Measurements from ENCODE around the gene EXD3.
A peak's percentile ranks its signal among the peaks of the same experiment; 100 is the strongest.
"Not testable (repeated sequence)": the region's sequence is repeated elsewhere in the genome, so short reads cannot be mapped to it uniquely, and the experiment has no call there.

Gene EXD3, protein sequence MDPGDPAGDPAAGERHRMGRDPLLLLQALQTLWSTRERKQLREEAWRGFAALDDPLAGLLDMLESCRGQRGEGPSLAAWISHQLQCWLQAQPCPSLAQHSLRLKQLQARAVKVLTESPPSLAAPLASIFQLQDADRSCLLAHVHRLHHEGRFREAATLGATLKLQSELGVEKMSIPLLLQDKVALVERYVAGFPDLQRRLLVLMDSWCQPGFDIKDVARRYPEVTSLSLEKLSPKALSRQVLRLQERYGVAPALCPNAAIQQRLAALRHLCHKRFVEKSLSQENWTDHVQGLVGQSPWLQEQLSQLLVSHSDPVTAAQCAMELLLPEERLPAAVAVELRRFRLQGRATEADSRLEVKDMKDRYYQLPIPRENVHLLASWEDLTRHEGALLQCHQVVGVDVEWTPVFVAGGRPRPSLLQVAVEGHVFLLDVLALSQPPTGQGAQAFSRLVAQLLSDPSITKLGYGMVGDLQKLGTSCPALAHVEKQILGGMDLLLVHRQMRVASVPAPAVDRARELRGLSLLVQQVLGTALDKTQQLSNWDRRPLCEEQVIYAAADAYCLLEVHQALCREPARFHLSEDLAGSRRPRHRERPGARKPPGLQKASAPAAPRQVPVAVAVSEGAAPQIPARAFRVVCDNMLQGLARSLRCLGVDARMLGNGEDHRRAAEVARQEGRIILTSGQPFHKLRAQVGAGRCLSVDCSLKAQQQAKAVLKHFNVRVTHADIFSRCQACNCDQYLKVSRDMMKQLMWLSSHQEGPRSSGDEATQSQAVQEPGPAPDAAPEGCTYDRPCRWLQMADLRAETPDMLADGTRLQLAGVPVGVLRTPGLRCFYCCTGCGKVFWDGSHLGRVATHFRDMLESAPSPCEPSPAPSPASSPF

DNA sequence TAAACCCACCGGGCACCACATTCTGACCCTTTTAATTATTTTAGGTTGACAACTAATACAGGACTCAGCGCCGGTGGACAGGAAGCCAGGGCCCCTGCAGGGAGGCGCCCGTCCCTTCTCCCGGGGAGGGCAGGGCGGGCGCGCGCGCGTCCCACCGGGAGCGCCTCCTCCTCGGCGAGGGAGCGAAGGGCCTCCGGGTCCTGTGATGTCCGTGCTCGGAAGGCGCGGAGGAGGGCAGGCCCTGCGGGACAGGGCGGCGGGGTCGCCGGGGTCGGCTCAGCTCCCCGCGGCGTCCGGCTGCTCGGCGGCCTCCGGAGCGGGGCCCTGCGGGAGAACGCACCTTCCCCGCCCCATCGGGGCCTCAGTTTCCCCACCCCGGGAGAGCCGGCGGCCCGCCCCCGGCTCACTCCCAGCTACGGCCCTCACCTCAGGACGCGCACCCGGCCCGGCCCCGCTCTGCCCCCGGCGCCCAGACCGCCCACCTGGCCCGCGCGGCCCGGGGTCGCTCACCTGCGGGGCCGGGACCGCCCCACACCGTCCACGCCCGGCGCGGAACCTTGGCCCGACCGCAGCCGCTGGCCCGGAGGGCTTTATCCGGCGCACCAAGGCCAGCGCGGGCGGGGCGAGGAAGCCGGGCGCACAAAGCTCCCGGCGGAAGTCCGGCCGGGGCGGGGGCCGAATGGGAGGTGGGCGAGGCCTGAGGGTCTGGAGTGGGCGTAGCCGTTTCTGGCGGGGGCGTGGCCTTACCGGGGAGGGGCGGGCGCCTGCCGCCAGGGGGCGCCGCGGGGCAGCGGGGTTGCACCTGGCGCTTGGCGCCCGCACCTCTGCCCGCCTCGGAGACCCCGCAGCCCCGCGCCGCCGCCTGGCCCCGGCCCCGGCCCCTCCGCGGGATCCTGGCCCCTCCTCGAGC lies at the start of gene EXD3, which contains the start of gene NOXA1:
Gene EXD3 (minus strand): TSS at position 559 of the 910 bp plus-strand sequence. CDS start 27,805 bp downstream, outside the sequence.
Gene NOXA1 (plus strand): TSS at position 790 of the 910 bp plus-strand sequence. CDS start 137 bp downstream, outside the sequence.
- peak; percentile 75 to 80 for DNase-seq (ENCODE audit: low read depth in 2 of 2)

DNA sequence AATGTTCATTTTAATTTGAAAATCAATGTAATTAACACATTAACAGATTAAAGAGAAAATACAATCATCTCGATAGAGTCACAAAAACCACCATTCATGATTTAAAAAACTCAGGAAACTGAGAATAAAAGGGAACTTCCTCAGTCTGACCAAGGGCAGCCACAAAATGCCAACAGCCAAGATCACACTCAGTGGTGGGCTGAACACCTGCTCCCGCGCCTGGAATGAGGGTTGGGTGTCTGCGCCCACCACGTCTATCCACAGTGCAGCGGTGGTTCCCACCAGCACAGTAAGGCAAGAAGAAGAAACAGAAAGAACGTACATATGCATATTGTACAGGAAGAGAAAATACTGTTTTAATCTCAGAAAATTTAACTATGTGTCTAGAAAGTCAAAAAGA lies 47.8 kb upstream of the EXD3 start:
- DNase-seq (ENCODE audit: low read depth in 2 of 2), result no peak

DNA sequence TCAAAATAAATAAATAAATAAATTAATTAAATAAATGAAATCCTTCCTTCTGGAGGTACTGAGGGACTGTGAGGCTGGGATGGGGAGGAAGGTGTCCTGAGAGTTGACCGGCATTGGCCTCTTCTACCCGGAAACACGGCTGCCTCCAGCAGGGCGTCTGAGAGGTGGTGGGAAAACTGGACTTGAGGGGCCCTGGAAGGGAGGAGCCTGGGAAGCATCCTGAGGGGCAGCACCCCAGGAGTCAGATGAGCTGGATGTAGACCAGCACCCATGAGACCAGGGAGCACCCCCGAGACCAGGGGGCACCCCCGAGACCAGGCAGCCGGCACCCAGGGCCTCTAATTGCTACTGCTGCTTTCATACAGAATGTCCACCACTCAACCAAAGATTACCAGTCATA lies 44.9 kb upstream of the EXD3 start:
- DNase-seq (ENCODE audit: low read depth in 2 of 2), result no peak

DNA sequence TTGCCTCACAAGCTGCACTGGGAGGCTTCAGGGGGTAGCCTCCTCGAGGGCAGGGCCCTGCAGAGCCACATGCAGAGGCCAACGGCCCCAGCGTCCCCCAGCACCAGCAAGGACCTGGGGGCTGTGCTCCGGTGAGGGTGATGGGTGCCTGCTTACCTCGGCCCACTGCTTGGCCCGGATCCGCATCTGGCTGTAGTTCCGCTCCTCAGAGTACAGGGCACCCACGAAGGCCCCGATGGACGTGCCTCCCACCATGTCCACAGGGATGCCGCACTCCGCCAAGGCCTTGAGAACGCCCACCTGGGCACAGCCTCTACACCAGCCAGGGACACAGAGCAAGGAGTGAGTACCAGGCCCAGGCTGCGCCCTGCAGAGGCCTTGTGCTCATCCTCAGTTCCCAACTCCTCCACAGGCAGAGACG lies 44.2 kb upstream of the EXD3 start:
- no peak for DNase-seq (ENCODE audit: low read depth in 2 of 2)

DNA sequence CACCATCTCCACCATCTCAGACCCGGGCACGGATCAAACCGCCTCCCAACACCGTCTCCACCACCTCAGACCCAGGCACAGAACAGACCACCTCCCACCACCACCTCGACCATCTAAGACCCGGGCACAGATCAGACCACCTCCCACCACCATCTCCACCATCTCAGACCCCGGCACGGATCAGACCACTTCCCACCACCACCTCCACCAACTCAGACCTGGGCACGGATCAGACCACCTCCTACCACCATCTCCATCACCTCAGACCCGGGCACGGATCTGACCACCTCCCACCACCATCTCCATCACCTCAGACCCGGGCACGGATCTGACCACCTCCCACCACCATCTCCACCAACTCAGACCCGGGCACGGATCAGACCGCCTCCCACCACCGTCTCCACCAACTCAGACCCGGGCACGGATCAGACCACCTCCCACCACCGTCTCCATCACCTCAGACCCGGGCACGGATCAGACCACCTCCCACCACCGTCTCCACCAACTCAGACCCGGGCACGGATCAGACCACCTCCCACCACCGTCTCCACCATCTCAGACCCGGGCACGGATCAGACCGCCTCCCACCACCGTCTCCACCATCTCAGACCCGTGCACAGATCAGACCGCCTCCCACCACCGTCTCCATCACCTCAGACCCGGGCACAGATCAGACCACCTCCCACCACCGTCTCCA lies 43.6 kb upstream of the EXD3 start:
- not testable (repeated sequence) for DNase-seq (ENCODE audit: low read depth in 2 of 2)

DNA sequence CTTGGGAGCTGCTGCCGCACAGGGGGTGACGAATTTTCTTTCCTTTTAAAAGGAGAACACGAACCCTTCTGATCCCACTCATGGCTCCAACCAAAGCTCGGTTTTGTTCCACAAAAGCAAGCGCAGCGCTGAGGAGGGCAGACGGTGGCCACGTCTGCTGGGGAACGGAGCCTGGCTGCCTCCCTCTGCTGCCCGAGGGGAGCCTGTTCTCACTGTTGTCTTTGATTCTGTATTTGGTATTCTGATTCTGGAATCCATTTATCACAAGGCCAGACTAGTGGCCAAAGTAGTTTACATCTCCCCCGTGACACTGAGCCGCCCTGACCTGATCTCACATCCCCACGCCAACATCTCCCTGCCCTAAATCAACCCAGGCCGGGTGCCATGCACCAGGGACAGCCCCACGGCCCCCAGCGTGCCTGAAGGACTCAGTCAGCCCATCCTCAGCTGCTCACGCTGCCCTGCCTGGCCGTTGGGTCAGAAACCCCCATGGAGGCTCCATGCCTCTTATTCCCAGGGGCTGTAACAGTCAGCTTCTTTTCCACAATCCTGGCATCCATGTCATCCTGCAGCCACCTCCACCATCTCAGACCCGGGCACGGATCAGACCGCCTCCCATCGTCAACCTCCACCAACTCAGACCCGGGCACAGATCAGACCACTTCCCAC lies 42.9 kb upstream of the EXD3 start:
- DNase-seq (ENCODE audit: low read depth in 2 of 2), result no peak

DNA sequence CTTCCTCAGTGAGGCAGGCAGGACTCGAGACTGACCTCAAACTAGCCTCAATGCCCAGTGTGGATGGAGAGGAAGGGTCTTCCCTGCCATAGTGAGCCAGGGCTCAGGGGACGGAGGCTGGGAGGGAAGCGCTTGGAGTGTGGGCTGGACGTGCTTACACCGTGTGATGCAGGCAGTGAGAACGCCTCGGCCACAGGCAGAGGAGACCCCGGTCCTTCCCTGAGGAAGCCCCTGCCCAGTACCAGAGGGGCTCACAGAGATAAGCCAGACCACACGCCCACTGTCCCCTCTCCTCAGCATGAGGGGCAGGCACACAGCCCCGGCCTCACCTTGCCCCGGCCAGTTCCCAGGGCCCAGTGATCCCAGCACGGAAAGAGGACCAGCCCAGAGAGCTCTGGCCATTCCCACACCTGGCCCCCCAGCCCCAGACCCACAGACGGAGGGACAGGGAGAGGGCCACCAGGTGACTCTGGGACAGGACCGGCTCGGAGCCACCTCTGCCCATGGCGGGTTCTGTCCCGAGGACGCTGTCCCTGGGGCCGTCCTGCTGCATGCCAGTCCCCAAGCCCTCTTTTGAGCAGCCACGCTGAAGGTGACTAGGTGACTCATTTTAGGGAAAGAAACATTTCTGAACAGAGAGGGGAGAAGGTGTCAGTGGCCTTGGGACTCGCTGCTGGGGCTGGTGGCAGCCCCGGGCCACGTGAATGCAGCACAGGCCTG lies 42.2 kb upstream of the EXD3 start:
- DNase-seq (ENCODE audit: low read depth in 2 of 2), result no peak

DNA sequence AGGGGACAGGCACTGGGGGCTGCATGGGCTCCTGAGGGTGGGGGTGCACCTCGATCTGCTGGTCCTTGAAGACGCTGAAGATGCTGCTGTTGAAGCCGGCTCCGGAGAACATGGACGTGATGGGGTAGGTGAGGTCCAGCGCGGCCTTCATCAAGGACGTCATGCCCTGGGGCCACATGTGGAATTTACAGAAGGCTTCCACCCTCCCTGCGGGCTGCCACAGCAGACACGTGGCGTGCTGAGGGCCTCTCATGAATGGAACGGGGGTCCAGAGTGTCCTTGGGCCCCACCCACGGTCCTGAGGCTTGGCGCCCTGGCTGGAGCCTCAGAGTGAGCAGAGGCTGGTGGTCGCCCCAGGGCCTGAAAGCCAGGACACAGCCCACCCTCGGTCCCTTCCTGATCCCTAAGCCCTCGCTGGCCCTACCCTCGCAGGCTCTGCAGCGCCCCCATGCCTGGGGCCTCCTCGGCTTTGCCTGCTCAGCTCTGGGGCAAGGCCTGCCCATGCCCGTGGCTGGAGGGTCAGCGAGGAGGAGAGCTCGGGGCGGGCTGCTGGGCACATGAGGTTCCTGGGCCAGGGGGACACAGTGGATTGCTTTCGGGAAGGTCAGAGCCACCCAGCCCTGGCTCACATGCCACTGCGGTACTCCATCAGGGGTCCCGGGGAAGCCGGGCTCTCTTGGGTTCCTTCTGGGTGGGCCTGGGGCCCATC lies 41.5 kb upstream of the EXD3 start:
- DNase-seq (ENCODE audit: low read depth in 2 of 2), result no peak

DNA sequence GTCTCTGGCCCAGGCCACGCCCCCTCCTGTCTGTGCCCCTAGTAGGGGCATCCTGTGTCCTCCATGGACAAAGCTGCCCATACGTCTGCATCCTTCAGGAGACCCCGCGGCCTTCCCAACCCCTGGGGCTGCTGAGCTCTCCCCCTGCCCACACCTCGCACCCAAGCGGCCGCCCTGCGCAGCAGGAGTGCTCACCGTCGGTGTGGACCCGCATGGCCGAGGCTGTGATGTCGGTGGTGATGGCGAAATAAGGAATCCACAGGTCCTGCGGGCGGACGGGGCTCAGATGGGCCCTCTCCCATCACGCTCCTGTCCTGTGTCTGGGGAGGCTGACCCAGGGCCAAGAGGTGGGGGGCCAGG lies 40.9 kb upstream of the EXD3 start:
- DNase-seq (ENCODE audit: low read depth in 2 of 2), result no peak

DNA sequence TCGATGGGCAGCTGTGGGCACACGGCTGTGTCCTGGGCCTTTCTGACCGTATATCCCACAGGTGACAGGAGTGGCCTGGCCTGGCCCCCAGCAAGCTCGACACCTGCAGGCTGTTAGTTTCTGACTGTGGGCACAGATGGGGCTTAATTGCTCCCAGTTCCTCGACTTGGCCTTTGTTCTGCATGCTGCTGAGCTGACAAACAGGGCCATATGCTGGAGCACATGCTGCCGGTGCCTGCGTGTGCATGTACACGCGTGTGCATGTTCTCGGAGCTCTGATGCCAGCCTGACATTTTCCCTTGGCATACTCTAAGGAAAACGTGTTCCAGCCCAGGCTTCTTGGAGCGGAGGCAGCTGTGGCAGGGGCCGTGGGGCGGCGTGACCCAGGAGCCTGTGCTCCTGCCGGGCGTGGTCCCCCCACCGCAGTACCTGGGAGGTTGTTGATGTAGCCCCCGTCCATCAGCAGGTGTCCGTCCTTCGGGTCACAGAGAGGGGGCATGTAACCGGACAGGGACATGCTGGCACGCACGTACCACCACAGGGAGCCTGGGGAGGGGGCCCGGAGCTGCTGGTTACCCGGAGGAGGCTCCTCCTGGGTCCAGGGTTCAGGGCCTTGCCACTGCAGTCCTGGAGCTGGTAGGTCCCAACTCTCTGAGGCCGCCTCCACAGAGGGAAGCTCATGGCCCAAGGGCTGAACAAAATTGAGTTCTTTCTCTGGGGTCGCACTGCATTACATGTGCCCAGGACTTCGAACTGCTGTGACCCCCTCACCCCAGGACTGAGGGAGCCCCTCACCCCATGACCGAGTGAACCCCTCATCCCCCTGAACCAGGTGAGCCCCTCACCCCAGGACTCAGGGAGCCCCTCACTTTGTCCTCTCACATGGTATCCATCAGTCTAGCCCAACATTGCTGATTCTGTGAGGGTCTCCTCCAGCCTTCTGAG lies 40.3 kb upstream of the EXD3 start:
- no peak for DNase-seq (ENCODE audit: low read depth in 2 of 2)

DNA sequence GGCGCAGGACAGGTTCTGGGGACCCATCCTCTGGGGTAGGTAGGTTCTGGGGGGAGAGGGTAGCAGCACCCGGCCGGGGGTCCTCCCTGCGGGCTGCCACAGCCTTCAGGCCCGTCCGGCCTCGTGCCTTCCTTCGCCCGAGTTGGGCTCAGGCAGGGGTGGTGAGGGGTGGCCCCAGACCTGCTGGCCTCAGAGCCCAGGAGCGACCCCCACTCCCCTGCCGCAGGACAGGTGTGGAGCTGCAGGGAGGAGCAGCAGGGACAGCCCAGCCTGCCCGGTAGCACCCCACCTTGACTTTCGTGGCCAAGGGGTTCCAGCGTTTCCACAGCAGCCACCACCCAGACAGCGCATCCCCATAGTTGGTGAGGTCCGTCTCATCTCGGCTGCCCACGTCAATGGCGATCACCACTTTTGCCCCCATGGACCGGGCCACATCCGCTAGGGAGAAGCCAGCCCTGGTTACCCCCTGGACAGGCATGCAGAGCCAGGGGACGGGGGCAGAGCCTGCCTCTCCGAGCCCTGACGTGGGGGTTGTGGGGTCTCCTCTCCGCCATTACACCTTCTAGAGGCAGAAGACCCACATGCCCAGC lies 39.5 kb upstream of the EXD3 start:
- no peak for DNase-seq (ENCODE audit: low read depth in 2 of 2)

DNA sequence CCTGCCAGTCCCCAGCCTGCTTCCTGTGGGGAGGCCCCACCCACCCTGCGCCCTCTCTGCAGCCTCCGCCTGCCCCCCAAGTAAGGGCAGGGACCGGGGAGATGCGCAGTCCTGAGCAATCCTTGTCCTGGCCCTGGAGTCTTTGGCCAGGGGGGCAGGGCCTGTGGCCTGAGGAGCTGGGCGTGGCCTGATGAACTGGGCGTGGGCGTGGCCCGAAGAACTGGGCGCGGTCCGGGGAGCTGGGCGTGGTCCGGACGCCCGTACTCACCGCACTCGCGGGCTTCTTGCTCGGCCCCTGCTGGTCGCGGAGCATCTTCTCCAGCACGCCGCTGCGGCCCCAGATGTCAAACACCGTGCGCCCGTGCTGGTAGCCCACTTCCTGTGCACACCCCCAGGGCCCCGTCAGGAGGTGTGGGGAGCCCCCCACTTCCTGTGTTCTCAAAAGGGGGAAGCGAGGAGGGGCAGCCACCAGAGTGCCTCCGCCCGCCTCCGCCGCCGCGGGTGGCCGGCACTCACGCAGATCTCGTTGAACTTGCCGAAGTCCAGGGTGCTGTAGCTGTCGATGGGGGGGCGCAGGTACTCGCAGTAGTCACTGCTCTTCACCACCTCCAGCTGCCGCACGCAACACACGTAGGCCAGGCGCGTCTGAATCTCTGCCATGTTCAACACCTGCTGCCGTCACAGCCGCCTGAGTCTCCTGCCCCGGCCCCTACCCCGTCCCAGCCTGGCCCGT lies 38.9 kb upstream of the EXD3 start:
- no peak for DNase-seq (ENCODE audit: low read depth in 2 of 2)

DNA sequence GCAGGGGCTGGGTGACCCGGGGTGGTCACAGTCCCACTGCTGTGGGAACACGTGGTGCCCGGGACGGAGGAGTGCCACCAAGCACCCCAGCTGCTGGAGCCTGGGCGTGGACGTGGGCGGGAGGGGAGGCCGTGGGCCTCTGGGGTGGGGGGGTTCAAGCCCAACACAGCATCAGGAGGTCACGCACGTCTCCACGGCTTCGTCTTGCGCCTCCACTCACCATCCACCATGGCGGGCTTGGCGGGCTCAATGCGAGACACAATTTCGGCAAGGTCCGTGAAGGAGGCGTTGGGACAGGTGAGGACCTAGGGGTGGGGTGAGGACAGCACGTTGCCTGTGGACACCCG lies 38.3 kb upstream of the EXD3 start:
- DNase-seq (ENCODE audit: low read depth in 2 of 2), result no peak

DNA sequence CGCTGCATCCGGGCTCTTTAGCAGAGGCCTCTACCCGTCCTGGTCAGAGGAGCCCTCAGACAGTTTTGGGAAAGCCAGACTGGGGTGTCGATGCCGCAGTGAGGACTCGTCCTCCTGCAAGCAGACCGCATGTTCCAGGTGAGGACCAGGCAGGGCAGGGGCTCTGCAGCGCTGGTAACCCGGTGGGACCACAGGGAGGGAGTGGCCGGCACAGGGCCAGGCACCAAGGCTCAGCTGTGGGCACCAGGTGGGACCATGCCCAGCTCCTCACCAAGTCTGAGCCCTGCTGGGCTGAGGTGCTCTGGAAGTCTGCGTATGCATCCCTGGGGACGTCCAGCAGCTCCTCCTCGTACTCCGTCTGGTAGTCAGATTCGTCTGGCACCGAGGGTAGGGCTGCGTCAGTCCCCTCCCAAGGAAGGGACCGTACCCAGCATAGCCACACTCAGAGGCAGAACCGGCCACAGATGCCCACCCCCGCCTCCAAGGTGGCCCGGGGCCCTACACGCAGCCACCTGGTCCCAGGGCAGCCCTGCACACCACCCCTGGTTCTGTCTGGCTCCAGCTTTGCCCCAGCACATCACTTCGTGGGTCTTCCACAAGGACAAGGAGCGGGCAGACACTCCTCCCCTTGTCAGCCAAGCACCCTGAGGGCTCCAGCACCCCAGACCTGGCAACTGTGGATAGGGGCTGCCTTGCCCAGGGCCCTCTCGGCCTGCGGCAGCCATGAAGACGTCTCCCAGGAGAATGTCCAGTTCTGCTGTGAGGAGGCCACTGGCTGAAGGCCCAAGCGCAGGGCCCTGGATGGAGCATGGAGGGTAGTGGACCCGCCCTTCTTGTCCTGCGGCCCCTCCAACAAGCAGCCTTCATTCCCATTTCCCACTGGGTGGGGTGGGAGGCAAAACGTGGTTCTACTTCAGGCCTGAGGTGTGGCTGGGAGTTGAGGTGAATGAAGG lies 37.7 kb upstream of the EXD3 start:
- no peak for DNase-seq (ENCODE audit: low read depth in 2 of 2)

DNA sequence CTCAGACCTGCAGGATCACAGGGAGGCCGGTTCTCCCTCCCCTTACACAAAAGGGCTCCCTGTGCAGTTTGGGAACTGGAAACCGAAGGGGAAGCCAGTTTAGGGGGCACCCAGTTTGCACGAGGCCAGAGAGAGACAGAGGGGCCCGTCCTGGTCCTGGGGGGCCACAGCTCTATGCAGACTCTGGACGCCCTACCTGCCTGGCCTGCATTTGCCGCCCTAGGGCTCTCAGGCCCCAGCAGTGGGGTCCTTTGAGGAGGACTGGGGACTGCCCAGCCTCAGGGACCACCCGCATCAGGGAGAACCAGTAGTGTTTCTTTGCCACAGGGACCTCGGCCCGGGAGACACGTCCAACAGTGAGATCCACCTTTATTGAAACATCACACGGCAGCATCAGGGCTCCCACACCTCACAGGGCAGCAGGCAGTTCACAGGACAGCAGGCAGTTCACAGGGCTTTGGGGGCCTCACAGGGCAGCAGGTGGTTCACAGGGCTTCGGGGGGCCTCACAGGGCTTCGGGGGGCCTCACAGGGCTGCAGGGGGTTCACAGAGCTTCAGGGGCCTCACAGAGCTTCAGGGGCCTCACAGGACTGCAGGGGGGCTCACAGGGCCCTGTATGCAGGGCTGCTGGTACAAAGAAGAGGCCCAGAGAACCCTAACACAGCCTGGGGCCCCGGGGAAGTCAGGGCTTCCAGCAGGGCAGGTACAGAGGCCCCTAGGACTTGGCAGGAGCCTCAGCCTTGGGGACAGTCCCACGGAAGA lies 36.8 kb upstream of the EXD3 start:
- no peak for DNase-seq (ENCODE audit: low read depth in 2 of 2)

Data from fibroblast of skin of left biceps (primary cell).